HG03175 (cell line): ENCODE measurements around the gene ACE2.
"Not testable (repeated sequence)": the region's sequence is repeated elsewhere in the genome, so short reads cannot be mapped to it uniquely, and the experiment has no call there.

ENCODE experiments used
- ATAC-seq: cut with Tn5 transposase; IDR thresholded peaks from one replicate; pipeline ENCODE4 v1.9.1; 2021; ENCODE audit warnings: mild to moderate bottlenecking, moderate library complexity; ENCODE audit not compliant: unreplicated experiment

Gene ACE2

GRCh38 chrX:15600745-15601144, at the start of gene ACE2:
TSS of gene ACE2 (minus strand) at chrX:15600960. CDS start at chrX:15600911, 49 bp downstream.
- no peak for ATAC-seq

- ATAC-seq, result not testable (repeated sequence)
These were observed 46.8 kb upstream of the ACE2 start for GRCh38 chrX:15647510-15647909.

GRCh38 chrX:15646543-15646942, 45.8 kb upstream of the ACE2 start:
- ATAC-seq, result no peak

GRCh38 chrX:15646031-15646430, 45.3 kb upstream of the ACE2 start:
- ATAC-seq, result no peak

- no peak for ATAC-seq
These were observed 44.5 kb upstream of the ACE2 start for GRCh38 chrX:15645266-15645665.

- ATAC-seq, result no peak
These were observed 43.8 kb upstream of the ACE2 start for GRCh38 chrX:15644560-15644872.

GRCh38 chrX:15643786-15644559, 43.2 kb upstream of the ACE2 start:
- no peak for ATAC-seq

- ATAC-seq, result no peak
These were observed 30.9 kb upstream of the ACE2 start for GRCh38 chrX:15631637-15632036.

- ATAC-seq, result no peak
These were observed 22.3 kb upstream of the ACE2 start for GRCh38 chrX:15623054-15623453.

- ATAC-seq, result no peak
These were observed 18.4 kb upstream of the ACE2 start for GRCh38 chrX:15619053-15619755.

- ATAC-seq, result no peak
These were observed 16.4 kb upstream of the ACE2 start for GRCh38 chrX:15617111-15617510.

GRCh38 chrX:15616531-15616930, 15.8 kb upstream of the ACE2 start:
- ATAC-seq, result no peak

GRCh38 chrX:15607067-15607466, 6.3 kb upstream of the ACE2 start:
- no peak for ATAC-seq

GRCh38 chrX:15606136-15606535, 5.4 kb upstream of the ACE2 start:
- no peak for ATAC-seq

GRCh38 chrX:15605226-15605625, 4.5 kb upstream of the ACE2 start:
- ATAC-seq, result no peak

GRCh38 chrX:15602761-15603160, 2.0 kb upstream of the ACE2 start:
- no peak for ATAC-seq

GRCh38 chrX:15601932-15602331, 1.2 kb upstream of the ACE2 start:
- no peak for ATAC-seq

GRCh38 chrX:15600049-15600448, 711 bp downstream of the ACE2 start:
- no peak for ATAC-seq

GRCh38 chrX:15599461-15599860, 1.3 kb downstream of the ACE2 start:
- no peak for ATAC-seq

GRCh38 chrX:15598026-15598425, 2.7 kb downstream of the ACE2 start:
- no peak for ATAC-seq

GRCh38 chrX:15594371-15594770, 6.4 kb downstream of the ACE2 start:
- ATAC-seq, result no peak
